ENCODE data around the gene FAM174C.

FAM174C gene

DNA sequence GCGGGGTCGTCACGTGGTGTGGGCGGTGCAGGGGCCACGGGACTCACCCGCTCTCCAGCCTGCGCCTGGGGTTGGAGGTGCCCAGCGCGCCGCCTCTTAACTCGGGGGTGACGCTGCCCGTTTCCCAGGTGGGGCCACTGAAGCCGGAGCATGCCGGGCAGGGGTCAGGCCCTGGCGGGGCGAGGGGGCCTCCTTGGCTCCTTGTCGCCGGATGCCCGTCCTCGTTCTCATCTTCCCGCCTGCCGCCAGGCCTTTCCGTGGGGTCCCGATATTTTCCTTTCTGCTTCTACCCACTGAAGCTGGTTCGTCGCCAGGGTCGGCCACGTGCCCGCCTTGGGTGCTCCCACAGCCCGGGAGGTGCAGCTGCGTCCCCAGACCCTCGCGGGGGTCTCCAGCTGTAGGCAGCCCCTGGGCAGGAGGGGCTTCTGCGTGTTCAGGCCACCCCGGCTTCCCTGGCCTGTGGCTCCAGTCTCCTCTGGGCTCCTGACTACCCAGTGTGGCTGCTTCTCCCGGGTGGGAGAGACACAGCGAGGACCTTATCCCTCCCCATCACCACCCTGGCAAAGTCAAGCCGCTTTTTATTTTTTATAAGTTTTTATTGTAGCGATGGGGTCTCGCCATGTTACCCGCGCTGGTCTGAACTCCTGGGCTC, 772 bp downstream of the FAM174C start:
- no peak for DNase-seq

DNA sequence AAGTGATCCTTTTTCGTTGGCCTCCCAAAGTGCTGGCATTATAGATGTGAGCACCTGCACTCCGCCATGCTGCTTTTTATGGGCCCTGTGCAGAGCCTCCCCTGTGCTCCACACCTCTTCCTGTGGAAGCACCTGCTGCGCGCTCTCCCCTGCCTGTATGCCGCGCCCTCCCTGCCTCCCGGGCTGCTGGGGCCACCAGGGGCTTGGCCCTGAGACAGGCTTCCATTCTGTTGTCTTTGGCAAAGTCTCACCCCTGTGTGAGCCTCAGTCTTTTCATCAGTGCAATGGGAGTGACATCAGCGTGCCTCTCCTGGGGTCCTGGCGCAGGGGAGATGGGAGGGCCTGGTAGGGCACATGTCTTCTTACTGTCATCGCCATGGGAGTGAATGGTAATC, 1.3 kb downstream of the FAM174C start:
- no peak for DNase-seq

DNA sequence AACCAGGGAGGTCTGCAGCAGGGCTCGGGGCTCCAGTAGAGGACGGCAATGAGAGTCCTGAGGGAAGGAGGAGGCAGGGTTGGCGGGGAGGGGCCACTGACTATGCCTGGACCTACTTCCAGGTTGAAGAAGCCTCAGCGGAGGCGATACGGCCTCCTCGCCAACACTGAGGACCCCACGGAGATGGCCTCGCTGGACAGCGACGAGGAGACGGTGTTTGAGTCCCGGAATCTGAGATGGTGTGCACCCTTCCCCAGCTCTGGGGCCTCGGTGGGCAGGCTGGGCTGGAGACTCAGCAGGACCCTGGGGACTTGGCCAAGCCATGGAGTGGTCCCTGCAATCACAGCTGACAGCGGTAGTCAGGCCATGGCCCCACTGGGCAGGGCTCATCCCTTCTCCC, 1.7 kb downstream of the FAM174C start:
- DNase-seq = no peak

DNA sequence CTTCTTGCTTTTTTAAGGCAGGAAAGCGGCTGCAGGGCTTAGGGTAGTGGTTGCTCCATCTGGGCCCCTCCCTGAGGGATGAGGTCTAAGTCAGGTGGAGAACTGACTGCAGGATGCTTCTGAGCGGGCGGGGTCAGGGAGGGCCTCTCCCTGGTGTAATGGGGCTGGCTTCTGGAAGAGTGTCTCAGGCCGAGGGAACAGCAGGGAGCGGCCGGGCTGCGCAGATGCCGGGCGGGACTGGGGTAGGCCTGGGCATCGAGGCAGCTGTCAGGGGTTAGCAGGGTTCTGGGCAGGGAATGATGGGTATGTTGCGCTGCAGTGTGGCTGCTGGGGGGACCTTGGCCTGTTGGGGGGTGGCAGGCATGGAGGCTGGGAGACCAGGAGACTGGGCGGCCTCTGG, 2.7 kb downstream of the FAM174C start:
- DNase-seq = no peak

DNA sequence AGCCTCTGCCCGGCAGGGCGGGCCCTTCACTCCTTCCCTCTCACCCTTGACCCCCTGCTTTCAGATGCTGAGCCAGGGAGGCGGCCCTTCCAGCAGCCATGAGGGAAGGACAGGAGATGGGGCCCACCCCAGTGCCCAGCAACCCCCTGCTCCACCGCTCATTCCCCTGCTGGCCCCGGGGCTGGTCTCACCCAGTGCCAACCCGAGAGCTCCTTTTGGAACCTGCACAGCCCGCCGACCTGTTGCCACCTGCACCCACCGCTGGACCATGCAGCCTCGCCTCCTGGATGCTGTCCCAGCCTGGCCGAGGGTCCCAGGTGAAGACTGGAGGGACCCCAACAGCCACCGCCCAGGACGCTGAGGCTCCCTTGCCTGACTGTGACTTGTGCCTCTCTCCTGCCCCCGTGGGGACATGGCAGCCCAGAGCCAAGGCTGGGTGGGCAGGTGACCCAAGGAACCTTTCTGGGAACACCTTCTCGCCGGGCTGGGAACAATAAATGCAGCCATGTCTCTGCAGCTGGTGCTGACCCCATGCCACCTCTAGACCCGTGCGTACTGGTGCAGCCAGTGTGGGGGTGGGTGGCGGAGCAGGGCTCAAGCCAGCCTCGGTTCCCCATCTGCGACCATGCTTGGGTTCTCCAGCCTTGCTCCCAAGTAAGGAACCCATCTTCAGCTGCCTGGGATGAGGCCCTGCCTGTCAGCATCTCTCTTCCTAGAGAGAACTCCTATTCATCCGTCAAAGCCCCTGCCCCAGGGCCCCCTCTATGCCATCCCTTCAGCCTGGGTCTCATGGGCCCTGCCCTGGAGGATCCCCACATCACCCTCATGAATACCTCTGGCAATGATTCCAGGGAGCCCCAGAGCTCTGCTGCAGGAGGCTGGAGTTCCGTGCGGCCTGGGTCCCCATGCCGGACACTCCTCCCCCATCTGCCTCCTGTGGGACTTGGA, 3.7 kb downstream of the FAM174C start:
- no peak for DNase-seq

DNA sequence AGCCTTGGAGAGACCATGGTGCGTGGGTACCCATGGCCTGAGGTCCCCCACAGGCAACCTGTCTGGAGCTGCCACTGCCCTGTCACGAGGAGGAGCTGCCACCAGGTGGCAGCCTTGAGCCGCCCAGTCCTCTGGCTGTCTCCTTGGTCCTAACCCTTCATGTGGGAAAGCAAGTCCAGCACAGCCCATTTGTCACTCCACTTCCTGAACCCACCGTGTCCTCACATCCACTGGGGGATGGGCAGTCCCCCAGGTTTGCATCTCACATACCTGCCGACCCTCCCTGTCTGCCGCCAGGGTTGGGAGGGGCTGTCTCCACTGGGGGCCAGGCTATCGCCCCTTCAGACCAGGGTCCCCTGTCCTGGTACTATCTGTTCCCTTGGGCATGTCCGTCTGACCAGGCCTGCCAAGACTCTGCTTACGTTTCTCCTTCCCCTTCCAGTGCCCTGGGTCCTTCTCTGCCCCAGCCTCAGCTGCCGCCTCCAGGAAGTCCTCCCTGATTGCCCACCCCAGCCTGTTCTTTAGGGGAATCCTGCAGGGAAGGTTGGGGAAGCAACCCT, 4.5 kb downstream of the FAM174C start:
- peak; percentile 80 to 84 for DNase-seq

DNA sequence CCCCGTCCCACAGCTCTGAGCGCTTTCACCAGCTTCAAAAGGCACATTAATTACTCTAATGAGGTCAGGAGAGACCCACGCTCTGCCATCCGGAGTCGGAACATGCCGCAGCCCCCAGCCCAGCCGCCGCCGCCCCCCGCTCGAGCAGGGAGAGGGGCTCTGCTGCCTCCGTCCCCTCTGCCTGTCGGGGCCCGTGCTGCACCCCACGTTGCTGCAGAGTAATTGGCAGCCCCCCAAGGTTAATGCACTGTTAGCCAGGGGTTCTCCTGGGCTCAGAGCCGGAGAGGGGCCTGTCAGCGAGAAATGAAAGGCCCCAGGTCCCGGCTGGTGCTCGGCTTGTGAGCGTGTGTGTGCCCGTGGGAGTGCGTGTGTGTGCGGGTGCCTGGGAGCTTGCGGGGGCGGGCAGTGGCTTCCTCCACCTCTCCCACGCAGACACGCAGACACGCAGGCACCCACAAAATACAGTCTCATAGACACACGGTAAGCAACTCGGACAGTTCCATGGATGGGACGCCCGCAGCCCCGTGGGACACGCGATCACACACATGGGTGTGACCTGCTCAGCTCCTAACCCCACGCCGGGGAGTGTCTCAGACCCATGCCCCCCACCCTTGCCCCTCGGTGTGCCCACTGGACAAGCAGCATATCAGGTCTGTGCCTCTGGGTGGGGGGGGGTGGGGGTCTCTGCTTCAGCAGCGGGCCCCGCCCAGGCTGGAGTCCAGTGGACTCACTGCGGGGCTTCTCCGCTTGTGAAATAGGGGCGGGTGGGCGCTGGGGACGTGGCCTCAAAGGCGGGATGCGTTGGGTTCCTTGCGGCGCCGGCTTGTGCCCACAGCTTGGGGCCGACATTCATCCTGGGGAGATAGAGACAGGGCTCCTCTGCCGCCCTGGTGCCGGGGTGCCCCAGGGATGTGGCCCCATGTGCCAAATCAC, 5.6 kb downstream of the FAM174C start:
- no peak for DNase-seq

DNA sequence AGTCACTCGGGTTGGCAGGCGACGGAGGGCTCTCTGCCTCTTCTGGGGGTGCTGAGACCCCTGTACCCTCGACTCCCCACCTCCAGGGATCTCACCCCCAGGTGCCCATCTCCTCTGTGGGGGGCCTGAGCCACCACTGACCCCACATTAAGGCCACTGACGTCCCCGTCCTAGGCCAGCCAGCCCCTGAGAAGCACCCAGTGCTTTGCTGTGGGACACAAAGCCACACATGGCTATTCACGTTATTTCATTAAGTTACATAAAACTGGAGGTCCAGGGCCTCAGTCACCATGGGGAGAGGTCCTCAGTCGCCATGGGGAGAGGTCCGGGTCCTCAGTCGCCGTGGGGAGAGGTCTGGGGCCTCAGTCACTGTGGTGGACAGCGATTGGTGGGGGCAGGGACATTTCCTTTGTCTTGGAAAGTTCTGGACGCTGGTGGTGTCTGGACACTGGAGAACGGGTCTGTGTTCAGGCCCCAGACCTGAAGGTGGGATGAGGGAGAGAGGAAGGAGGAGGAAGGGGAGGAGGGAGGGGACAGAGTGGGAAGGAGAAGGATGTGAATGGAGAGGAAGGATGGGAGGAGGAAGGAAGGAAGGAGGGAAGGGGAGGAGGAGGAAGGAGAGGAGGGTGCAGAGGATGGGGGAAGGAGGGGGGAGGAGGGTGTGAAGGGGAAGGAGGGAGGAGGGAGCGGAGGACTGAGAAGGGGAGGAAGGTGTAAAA, 6.4 kb downstream of the FAM174C start:
- no peak for DNase-seq

DNA sequence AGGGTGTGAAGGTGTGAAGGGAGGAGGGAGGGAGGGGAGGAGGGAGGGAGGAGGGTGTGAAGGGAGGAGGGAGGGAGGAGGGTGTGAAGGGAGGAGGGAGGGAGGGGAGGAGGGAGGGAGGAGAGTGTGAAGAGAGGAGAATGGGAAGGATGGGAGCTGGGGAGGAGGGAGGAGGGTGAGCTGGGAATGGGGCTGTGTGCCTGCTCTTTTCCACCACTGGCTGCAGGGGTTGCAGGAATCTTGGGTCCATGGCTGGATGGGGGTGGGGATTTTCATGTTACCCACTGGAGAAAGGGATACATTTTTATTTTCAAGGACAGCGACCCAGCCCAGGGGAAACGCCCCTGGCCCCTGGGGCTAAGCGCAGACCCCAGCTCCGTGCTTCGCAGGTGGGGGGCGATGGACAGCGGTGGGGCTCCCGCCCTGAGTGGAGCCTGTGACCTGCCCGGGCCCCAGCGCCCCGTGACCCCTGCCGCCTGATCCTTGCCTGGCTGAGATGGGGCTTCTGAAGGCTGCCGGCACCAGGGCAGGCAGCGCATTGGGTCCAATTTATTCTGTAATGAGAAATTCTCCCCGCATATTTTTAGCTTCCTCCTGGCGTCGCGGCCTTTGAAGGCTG, 7.4 kb downstream of the FAM174C start:
- no peak for DNase-seq

DNA sequence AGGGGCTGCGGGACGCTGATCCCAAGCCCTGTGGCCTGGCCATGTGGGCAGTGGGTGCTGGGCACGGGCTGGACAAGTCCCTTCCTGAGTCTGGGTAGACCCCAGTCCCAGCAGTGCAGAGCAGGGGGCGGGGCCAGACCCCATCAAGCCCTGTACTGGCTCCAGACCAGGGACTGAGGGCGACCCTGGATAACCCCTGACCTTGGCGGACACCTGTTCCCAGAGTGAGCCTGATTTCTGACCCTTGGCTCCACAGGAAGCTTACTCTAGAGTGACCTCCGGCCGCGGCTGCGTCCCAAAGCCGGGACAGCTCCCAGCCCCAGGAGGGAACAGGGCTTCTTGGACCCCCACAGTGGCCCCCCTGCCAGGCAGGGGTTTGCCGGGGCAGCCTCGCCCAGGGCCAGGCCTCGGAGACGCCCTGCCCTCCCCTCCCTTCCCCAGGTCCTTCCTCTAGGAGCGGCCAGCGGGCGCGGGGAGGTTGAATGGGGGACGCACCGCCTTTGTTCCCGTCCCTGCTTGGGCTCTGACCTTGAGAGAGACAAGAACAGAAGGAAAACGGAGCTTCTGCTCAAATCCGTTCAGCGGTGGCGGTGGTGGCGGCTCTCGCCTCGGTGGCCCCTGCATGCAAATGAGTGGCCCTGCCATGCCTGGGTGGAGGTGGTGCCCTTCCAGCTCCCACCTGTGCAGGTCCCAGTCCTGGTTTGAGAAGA, 8.0 kb downstream of the FAM174C start:
- no peak for DNase-seq

DNA sequence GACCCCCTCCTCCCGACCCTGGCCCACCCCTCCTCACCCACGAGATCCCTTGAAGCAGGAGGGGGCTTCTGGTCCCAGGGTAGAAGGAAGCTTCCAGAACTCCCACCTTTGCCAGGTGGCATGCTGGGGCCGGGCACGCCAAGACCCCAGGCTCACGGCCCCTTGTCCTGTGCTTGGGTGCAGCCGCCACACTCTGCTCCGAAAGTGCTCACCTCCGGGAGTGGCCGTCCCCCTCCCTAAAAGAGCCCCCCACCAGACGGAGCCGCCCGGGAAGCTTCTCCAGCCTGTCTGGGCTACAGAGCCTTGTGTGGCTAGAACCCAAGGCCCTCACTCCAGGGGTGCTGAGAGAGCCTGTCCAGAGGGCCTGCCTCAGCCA, 8.6 kb downstream of the FAM174C start:
- DNase-seq = no peak

DNA sequence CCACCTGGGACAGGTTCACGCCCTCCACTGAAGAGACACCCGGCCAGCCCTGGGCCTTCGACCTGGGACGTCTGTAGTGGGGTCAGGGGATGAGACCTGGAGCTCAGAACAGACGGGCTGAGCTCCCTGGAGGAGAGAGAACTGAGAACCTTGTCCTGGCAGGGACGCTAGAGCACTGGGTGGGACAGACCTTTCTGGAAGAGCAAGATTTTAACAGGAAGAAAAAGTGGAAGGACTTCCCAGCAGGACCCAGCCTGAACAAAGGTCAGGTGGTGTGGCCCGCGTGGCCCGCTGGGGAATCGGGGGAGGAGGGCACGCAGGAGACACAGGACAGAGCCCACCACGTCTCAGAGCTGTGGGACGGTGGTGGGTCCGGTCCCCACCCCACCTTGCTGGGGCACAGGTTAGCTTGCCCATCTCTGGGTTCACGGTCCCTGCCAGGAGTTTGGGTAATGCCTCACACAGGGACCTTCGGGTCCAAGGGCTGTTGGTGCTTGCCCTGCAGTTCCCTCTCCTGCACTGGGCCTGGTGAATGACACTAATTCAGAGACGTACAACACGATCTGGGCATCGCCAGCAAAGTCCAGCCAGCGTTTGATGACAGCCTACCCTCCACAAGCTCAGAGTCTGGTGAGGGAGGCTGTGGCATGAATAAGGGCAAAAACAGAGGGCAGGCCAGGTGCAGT, 9.1 kb downstream of the FAM174C start:
- no peak for DNase-seq

DNA sequence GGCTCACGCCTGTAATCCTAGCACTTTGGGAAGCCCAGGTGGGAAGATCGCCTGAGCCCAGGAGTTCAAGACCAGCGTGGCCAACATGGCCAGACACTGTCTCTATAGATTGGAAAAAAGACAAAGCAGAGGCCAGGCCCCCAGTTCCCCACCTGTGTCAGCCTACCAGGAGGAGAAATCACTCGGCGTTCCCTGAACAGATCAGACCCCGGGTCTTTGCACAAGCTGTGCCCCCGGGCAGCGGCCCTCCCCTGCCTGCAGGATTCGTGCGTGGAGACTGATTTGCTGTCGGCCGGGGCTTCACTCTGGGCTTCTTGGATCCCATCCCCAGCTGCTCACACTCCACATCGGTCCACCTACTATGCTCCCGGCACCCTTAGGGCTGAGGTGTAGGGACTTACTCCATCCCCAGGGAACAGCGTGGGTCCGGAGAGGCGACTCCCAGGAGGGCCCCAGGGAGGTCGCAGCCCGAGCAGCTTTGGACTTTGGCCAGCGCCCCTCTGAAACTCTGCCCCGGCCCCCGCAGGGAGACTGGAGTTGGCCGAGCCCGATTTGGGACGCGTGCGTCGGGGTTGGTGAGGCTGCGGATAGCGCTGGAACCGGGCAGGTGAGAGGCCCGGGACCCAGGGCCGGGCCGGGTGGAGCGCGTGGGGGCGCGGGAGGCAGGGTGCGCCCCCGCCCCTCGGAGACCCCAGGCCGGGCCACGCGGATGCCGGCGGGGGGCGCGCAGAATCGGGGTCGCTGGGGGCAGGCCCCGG, 9.8 kb downstream of the FAM174C start:
- no peak for DNase-seq

DNA sequence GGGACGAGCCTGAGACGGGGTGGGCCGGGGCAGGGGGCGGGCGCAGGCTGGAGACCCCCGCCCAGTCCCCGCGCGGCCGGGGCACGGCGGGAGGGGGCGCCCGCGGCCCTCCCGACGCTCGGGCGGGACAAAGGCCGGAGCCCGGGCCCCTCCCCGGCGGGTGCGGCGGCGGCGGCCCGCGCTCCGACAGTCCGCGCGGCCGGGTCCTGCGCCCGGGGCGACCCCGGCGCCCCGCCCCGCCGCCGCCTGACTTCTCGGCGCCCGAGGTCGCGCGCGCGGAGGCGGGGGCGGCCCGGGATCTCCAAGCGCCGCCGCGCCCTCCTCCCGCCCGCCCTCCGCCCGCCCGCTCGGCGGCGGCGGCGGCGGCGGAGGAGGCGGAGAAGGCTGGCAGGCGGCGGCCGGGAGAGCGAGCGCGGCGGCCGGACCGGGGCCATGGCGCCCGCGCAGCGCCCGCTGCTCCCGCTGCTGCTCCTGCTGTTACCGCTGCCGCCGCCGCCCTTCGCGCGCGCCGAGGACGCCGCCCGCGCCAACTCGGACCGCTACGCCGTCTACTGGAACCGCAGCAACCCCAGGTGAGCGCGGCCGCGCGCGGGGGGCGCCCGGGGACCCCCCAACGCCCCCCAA, 10.5 kb downstream of the FAM174C start, which contains the start of gene EFNA2:
TSS of gene EFNA2 (plus strand) at position 137 of the 624 bp plus-strand sequence. CDS start at position 433, 296 bp downstream.
- no peak for DNase-seq

DNA sequence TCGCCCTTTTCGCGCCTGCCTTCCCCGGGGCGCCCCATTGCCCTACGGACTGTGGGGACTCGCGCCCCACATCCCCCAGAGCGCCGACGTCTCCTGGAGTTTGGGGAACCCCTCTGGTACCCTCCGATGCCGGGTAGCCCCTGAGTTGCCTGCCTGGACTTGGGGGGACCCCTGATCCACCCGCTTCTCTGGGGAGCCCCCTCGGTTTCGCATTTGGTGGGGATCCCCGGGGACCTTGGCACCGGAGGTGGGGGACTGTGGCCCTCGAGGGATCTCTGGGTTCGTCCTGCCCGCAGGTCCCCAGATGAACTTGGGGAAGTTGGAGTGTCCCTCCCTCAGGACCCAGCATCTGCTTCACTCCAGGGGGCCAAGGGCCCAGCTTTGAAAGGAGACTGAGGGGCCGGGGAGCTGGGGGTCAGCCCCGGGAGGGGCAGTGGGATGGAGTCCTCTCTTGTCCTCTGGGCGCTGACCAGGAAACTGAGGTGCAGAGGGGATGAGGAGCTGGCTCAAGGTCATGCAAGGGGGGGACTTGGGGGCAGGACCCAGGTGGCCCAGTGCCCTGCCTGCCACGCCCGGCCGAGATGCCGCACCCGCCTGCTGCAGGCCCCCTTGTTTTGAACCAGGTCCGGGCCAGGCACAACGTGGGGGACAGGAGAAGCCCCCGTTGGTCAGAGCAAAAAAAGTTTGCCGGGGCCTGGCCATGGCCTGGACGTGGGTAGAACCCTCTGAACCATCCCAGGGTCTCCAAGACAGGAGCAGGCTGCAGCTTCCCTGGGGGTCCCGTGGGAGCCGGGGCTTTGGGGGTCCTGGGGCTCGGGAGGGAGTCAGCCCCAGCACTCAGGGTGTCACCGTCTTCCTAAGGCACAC, 11.4 kb downstream of the FAM174C start:
- DNase-seq = no peak

DNA sequence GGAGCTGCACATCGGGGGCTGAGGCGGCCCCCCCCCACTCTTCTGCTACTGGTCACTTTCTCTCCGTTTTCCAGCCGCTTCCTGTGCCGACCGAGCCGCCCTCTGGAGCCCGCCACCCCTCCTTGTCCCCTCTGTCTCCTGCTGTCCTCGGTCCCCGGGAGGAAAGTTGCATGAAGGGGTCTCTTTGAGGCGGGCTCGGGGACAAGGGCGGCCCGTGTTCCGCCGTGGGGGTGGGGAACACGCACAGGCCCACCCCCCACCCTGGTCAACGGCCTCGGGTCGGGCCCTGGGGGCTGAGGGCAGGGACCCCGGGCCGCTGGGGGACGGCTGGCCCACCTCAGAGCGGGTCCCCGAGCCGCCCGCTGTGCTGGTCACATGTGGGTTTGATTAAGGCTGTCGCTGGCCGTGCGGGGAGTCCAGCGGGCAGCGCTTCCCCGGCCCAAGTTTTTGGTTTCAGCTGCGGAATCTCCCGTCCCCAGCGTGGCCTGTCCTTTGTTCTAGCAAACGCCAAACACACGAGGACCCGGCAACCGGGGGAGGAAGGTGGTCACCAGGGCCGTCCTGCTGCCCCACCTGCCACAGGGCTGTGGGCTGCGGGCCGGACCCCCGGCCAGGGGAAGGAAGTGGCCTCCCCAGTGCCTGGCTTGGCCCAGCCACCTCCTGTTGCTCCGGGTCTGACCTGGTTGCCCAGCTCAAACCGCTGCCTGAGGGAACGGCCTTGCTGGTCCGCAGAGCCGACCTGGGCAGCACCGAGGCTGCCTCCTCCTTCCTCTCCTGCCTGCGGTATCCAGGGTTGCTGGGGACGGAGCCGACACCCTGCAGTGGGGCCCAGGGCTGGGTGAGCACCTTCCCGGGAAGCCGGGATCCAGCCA, 12.3 kb downstream of the FAM174C start:
- DNase-seq = no peak

DNA sequence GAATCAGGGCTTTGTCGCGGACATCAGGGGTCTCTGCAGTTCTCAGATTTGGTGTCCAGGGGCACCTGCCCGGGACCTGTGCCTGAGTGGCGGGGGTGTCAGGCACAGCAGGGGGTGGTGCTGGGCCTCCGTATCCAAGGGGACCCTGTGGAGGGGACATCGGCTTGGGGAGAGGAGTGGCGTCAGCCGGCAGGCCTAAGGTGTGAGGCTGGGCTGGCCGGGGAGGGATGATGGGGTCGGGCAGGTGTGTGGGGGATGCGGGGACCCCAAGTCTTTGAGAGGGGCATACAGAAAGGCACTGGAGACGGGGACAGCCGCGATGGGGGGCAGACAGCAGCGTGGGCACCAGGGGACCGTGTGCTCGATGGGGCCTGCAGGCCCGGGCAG, 12.9 kb downstream of the FAM174C start:
- DNase-seq = no peak
